SIG-M5 treated with dmso at 0.1 percent for 504 hours (cell line): ENCODE measurements around the gene PTPN7.
"Not testable (repeated sequence)": the region's sequence is repeated elsewhere in the genome, so short reads cannot be mapped to it uniquely, and the experiment has no call there.

Experiments
- DNase-seq: peaks from one replicate; lab custom pipeline; 2025; ENCODE audit not compliant: unreplicated experiment; lab: John Stamatoyannopoulos, UW

The PTPN7 gene

DNA sequence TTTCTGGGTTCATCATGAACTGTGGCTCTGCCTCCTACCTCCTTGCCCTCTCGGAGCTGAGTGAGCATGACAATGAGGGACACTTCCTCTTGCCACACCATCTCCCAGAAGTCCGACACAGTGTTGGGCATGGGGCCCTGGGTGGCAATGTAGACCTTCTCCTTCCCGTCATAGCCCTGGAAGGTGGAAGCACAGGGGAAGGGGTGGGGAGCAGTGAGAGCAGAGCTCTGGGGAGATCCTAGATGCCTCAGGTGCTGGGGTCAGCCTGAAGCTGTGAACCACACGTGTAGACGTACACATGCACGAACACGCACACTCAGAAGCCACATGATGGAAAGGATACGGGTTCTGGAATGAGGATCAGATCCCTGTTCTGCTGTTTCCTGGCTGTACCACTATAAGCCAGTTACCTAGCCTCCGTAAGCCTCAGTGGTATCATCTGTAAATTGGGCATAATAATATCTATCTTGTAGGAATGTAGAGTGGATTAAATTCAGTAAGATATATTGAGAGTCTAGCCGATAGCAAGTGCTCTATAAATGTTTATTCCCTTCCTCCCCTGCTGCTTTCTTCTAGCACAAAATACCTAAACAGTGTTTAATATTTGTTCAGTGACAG is 6.1 kb downstream of the PTPN7 start:
- no peak for DNase-seq

DNA sequence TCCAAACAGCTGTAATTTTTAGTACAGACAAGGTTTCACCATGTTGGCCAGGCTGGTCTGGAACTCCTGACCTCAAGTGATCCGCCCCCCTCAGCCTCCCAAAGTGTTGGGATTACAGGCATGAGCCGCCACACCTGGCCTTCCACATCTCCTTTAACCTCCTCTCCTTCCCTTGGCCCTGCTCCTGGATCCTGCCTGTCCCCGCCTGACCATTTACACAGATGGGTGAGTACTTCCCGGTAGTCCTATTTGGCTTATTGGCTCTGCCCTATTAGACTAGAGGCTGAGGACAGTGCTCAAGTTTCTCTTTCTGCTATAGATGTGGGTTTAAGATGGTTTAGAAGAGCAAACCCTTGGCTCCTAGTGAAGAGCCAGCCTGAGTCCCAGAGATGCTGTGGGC is 7.1 kb downstream of the PTPN7 start:
- no peak for DNase-seq

DNA sequence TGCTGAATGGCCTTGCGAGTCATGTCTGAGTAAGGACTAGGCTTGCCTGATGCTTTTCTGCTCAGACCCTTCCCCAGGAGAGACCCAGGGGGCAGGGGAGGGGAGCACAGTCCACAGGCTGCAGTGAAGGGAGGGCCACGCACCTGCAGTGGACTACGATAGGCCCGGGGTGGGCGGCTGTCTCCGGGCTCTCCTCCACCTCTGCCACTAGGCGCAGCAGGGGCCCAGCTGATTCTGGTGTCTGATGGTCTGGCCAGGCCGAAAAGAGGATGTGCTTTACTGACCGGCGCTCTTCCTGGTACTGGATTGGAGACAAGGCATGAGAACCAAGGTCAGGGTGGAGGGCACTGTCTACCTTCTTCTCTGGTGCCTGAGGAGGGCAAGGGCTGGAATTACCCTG is 8.0 kb downstream of the PTPN7 start:
- DNase-seq: no peak

DNA sequence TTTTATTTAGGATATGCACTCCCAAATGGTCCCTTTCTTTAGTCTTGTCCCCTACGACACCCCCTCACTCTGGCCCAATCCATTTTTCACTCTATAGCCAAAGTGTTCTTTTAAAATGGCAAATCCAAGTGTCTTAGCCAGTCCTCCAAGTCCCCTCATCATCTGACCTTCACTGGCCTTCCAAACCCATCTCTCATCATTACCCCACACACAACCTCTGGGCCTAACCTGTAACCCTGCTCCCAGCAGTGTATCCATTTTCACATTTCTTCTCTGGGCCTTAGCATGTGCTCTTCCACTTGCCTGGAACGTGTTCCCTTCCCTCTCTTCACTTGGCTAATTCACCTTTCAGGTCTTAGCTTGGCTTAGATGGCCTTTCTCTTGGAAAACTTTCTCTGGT is 9.4 kb downstream of the PTPN7 start:
- no peak for DNase-seq

DNA sequence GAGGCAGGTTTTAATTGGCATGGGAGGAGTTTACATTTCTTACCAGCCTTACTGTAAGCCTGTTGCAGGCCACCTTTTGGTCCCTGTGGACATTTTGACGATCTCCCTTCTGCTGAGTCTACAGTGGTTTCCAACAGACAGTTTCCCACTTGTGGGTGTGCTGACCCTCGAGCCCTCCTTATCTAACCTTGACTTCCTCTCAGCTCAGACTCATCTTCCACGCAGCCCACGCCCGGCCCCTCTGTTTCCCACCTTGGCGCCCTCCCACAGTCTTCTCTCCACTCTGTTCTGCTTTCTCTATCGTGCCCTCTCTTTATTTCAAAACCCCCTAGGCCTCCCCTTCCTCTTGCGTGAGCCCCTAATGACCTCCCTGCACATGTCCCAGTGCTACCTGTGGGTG is 9.8 kb downstream of the PTPN7 start:
- no peak for DNase-seq

DNA sequence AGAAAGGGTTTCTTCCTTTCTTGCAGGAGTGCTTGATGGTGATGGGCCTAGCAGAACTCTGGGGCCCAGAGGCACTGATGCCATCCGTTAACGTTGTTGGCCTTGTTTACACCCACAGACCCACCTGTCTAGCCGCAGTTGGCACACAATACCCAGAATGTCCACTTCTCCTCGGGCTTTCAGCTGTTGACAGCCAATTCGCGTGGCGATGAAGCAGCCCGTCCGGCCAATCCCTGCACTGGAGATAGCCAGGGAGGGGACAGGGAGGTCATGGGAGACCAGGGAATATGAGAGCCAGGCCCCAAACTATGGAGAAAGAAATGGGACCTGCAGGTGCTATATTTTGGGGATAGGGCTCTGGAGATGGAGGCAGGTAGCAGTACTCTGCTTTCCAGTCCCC is 10.2 kb downstream of the PTPN7 start:
- DNase-seq: no peak

DNA sequence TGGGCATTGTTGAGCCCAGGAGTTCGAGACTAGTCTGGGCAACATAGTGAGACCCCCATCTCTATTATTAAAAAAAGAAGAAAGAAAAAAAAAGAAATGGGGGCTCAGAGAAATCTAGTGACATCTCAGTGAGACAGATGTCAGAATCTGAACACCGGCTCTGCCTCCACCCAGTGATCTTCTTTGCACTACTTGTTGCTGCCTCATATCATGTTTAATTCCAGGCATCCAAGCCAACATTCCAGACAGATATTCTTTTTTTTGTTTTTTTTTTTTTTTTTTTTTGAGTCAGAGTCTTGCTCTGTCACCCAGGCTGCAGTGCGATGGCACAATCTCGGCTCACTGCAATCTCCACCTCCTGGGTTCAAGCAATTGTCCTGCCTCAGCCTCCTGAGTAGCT is 10.8 kb downstream of the PTPN7 start:
- no peak for DNase-seq

DNA sequence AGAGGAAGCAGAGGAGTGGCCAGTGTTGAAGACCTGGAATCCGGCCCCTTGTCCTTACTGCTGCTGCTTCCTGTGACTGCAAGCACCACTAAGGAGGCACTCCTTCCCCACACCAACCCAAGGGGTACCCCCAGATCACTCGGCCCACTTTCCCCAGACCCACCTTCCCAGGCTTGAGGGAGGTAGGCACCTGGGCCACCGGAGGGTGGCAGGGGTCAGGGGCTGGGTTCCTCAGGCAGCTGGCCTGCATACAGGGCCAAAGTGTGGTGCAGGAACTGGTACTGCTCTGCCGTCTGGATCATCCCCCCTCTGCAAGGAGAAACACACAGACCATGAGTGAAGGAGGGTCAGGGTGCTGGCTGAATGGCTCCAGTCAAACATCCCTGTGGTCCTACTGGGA is 12.0 kb downstream of the PTPN7 start:
- DNase-seq: no peak

DNA sequence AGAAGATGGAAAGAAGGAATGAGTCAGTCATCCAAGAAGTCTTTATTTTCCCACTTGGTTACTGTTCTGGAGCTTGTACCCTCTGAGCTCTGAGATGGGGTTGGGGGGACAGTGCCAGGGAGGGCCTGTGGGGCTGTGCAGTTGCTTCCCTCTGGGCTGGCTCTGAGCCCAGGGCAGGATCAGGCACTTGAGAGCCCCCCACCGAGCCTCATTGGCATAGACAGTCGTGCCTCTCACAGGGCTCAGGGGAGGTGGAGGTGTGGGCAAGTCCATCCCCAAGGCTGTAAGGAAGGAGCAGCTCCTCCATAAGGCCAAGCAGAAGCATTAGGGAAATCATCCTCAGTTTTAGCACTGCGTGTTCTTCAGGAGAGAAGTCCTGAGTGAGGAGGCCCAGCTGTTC is 13.4 kb downstream of the PTPN7 start:
- DNase-seq: no peak

DNA sequence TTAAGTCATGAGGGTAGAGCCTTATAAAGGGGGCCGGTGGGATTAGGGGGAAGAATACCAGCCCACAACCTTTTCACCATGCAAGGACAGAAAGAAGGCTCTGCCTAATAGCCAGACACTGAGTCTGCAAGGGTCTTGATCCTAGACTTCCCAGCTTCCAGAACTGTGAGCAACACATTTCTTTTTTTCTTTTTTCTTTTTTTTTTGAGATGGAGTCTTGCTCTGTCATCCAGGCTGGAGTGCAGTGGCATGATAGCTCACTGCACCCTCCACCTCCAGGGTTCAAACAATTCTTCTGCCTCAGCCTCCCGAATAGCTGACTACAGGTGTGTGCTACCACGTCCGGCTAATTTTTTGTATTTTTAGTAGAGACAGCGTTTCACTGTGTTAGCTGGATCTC is 14.1 kb downstream of the PTPN7 start:
- DNase-seq: no peak

DNA sequence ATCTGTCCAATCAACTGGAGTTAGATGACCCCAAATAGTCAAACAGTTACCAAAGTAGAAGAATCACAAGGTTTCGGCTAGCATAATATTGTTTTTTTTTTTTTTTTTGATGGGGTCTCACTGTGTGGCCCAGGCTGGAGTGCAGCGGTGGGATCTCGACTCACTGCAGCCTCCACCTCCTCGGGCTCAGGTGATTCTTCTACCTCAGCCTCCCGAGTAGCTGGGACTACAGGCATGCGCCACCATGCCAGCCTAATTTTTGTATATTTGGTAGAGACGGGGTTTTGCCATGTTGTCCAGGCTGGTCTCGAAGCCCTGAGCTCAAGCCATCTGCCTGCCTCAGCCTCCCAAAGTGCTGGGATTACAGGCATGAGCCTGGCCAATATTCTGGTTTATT is 14.7 kb downstream of the PTPN7 start:
- not testable (repeated sequence) for DNase-seq

DNA sequence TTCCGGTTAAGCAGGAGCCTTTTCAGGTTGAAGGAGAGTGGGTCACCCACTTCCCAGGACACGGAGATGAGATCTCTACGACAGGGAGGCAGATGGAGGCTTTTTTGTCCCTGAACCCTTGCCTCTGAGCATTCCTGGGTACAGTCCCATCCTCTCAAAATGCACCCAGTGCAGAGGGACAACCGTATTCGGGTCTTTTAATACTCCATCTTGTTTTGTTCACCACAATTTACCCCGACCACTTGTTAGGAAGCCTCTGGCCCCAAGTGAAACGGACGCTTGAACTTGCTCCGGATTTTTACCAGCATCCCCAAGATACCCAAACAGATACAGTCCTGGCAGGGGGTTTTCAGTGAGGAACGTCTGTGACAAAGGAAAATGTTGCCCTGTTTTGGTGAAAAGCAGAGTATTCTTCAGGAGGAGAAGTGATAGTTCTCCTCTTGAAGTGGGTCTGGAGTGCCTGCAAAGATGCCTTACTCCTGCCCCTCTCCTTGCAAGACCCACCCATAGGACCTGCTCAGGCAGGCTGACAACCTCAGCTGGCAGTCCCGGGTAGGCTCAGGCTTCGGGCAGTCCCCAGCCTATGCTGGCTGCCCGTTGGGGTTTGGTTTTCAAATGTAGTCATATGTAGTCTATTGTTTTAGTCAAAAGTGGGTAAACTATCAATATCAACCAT is 15.2 kb downstream of the PTPN7 start:
- peak; percentile 68 for DNase-seq

DNA sequence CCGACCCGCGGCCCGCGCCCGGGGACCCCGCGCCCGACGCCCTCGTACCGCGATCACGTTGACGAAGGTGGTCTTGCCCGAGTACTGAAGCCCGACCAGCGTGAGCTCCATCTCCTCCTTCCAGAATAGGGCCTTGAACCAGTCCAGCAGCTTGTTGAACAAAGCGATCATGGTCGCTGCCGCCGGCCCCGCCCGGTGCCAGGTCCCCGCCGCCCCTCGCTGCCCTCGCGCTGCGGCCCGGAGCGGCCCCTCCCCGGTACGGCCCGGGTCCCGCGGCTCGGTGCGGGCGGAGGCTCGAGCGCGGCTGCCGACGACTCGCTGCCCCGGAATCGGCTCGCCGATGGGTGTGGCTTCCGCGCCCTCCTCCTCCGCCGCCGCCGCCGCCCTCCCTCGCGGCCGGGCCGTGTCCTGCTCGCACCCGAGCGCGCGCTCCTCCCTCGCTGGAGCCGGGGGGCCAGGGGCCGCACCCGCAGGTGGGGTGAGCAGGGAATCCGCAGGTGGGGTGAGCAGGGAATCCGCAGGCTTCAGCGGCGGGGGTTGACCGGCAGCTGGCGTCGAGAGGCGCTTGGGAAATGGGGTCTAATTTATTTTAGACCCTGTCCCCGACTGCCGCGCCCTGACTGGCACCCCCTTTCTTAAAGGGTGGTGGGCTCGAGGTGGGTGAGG is 15.9 kb downstream of the PTPN7 start, which contains the start of gene ARL8A:
ARL8A (minus strand) TSS at position 336 of the 666 bp plus-strand sequence; CDS start at position 171, 165 bp downstream.
- peak; percentile 46 for DNase-seq

DNA sequence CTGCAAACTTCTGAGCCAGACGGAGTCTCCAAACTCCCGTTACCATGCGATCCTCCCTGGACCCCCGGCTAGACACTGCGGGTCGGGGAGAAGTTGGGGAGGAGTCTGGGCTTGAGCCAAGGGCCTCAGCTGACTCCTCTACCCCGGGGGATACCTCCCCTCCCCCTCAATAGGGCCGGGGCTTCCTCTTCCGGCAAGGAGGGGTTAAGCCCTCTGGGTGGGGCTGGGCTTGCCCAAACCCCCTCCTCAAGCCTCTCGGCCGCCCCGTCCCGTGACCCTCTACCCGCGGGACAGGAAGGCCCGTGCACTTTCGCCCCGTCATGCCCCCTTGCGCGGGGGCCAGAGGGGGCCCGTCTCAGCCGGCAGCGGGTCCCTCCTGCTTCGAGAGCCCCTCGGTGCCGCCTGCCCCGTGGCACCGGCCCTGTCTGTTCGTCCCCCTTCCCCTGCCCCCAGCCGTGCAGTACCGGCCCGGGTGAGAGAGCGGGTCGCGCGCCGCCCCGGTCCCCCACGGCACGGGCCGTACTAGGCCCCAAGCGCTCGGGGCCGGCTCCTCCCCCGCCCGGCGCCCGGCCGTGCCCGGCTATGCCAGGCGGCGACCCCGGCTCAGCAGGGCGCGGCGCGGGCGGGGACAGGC is 16.5 kb downstream of the PTPN7 start:
- DNase-seq: peak; percentile 73

DNA sequence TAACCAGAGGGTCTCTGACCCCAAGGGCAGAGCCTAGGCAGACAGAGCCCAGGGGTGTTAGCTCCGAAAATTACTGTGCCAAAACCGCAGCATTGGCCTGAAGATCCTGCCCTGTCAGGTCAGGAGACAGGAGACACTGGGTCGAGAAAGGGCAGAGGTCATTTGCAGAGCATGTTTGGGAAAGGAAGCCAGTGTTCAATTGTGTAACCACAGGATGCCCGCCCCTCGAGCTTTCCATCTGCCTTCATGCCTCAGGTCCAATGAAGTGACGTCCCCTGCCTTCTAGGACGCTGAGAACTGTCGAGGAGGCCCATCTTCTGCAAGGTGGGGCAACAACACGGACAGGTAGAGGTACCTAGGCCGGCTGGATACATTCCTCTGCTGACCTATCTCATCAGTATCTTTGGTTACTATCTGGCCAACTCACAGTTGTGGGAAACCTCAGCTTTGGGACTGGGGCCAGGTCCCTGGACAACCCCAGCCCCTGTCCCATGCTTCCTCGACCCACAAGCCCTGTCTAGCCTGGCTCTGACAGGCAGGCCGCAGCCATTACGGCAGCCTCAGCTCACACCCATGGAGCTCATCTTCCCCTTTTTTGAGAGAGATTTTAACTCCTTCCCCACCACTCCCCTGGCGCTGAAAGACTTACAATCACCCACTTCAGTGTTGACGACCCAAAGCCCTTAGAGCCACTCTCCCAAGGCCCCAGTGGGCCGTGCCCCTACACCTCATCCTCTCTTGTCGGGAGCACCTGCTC is 17.2 kb downstream of the PTPN7 start:
- DNase-seq: peak; percentile 86

DNA sequence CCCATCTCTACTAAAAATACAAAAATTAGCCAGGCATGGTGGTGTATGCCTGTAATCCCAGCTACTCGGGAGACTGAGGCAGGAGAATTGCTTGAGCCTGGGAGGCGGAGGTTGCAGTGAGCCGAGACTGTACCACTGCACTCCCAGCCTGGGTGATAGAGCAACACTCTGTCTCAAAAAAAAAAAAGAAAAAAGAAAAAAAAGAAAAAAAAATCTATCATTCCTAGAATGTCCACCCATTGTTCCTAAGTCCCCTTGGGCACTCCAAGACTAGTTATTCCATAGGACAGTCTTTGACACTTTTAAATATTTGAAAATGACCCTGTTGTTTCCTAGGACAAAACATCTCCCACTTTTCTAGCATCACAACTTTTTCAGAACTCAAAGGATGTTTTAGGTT is 18.9 kb downstream of the PTPN7 start:
- DNase-seq: not testable (repeated sequence)

DNA sequence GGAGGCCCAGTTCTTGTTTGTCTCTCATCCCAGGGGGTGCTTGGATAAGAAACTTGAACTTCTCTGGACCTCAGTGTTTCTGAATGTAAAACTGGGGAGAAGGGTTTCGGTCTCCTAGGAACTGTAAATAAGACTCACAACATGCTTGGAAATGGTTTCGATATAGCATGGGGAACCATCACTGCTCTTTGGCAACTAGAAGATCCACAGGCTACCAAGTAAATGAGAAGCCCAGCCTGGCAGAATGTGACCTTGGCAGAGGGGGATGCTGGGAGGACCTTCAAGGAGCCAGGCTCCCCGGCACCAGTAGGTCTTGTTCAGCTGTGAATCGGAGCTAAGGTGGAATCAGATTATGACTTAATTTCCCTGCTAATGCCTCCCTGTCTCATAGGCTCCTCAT is 19.6 kb downstream of the PTPN7 start:
- no peak for DNase-seq

DNA sequence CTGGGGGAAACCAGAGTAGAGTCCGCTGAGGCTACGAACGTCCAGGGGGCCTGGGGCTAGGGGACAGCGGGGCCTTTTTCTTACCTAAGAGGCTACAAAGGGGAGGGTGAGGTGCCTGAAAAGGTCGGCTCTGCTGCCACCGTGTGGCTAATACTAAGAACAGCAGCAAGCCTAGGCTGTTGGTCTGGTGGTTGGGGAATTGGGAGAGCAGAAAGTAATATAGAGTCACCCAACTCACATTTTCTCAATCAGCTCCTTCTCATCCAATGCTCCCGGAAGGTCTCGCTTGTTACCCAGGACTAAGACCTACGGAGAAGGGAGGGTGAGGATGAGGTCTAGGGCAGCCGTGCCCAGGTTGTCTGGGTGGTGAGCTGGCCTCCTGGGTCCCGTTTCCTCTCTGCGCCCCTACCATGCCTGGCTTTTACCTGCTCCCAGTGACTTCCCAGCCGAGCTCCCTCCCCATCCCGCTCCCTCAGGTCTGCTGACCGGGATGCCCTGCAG is 25.1 kb downstream of the PTPN7 start:
- peak; percentile 82 for DNase-seq

DNA sequence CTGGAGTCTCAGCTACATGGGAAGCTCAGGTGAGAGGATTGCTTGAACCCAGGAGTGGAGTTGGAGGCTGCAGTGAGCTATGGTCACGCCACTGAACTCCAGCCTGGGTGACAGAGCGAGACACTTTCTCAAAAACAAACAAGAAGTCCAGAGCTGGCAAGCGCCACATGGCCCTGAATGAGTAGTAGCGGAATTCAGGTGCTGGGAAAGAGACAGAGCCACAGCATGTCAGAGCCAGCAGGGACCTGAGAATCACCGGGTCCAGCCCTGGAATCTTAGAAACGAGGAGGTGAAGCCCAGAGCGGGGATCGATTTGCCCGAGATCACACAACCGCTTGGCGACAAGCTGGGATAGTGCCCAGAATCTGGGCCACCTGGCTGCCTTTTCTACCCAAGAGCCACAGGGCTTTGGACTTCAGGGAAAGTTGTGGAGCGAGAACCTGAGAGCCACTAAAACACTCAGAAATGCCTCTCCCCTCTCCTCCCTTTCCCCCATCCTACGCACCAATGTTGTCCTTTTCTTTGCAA is 25.7 kb downstream of the PTPN7 start:
- DNase-seq: no peak

DNA sequence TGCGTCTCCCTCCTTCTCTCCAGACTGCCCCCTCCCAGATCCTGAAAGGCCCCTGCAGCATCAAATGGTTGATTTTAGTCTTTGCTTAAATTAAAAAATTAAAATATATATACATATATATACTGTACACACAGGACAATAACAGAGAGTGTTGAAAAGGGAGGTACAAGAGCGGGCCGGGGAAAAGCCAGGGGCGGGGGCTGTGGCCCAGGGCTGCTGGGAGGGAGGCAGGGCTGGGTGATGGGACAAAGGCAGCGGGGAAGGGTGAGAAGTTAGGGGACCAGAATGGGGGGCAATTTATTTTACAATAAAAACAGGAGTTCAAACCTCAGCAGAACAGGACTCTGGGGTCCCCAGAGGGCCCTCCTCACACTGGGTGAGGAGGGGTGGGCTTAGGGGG is 26.4 kb downstream of the PTPN7 start:
- DNase-seq: no peak

DNA sequence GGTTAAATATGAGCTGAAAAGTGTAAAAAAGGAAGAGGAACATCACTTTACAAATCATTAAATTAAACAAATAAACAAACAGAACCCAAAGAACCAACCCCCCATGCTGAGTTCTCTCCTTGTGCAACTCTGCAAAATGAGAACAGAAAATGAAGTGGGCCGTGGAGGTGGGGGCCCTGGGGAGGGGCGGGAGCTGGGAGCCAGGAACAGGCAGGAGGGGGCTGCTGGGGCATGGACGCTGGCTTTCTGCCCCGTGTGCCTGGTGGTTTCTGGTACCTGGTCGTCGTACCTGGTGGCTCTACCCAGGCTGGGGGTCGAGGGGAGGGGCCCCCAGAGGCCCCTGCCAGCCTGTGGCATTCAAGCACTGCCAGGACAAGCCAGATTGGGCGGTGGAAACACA is 26.9 kb downstream of the PTPN7 start:
- no peak for DNase-seq
